HG03175 (cell line): ENCODE data around the gene C10orf67.
"Not testable (repeated sequence)": the region's sequence is repeated elsewhere in the genome, so short reads cannot be mapped to it uniquely, and the experiment has no call there.

Source experiments
- ATAC-seq: cut with Tn5 transposase; IDR thresholded peaks from one replicate; pipeline ENCODE4 v1.9.1; 2021; ENCODE audit warnings: mild to moderate bottlenecking, moderate library complexity; ENCODE audit not compliant: unreplicated experiment

Gene C10orf67

GRCh38 chr10:23280419-23281043, 64.1 kb downstream of the C10orf67 start:
- no peak for ATAC-seq

GRCh38 chr10:23275355-23275754, 69.2 kb downstream of the C10orf67 start:
- ATAC-seq = no peak

GRCh38 chr10:23274179-23274578, 70.4 kb downstream of the C10orf67 start:
- ATAC-seq = not testable (repeated sequence)

GRCh38 chr10:23270531-23270930, 74.1 kb downstream of the C10orf67 start:
- ATAC-seq = no peak

- ATAC-seq = no peak
Observed at GRCh38 chr10:23263441-23264164, 81.0 kb downstream of the C10orf67 start.

- ATAC-seq = no peak
Observed at GRCh38 chr10:23262928-23263327, 81.7 kb downstream of the C10orf67 start.

GRCh38 chr10:23258516-23258915, 86.1 kb downstream of the C10orf67 start:
- no peak for ATAC-seq

- no peak for ATAC-seq
Observed at GRCh38 chr10:23253780-23254179, 90.8 kb downstream of the C10orf67 start.

GRCh38 chr10:23252859-23253258, 91.7 kb downstream of the C10orf67 start:
- not testable (repeated sequence) for ATAC-seq

- not testable (repeated sequence) for ATAC-seq
Observed at GRCh38 chr10:23241779-23242178, 102.8 kb downstream of the C10orf67 start.

GRCh38 chr10:23238015-23238414, 106.6 kb downstream of the C10orf67 start:
- no peak for ATAC-seq

GRCh38 chr10:23230582-23230981, 114.0 kb downstream of the C10orf67 start:
- no peak for ATAC-seq

- no peak for ATAC-seq
Observed at GRCh38 chr10:23217471-23217870, 127.1 kb downstream of the C10orf67 start.

GRCh38 chr10:23205972-23206642, 138.5 kb downstream of the C10orf67 start:
- ATAC-seq = no peak

GRCh38 chr10:23204773-23205172, 139.8 kb downstream of the C10orf67 start:
- no peak for ATAC-seq

GRCh38 chr10:23203369-23204325, 140.9 kb downstream of the C10orf67 start:
- no peak for ATAC-seq

- no peak for ATAC-seq
Observed at GRCh38 chr10:23202779-23203178, 141.8 kb downstream of the C10orf67 start.

GRCh38 chr10:23201837-23202236, 142.8 kb downstream of the C10orf67 start:
- no peak for ATAC-seq

- no peak for ATAC-seq
Observed at GRCh38 chr10:23200997-23201652, 143.5 kb downstream of the C10orf67 start.

GRCh38 chr10:23200586-23200985, 144.0 kb downstream of the C10orf67 start:
- ATAC-seq = no peak
